Hepatocyte (in vitro differentiated cells): ENCODE results near the gene TAF7. TPM values are rescaled to one million over a fixed set of nuclear protein-coding genes. Genes with fewer than 3 reads are reported as not detected.

Experiments used
- DNase-seq: peaks from one replicate; pipeline ENCODE4 v3.0.0-alpha.2; 2016; ENCODE audit warnings: low spot score
- H2AFZ ChIP-seq: fragments of 200-600 bp; sonication (generic); 2 replicates; pipeline ENCODE4 v1.6.0; 2016; ENCODE audit warnings: antibody characterized with exemption, mild to moderate bottlenecking
- H3K27ac ChIP-seq: fragments of 200-600 bp; sonication (generic); 2 replicates; pipeline ENCODE4 v1.5.1; 2016; ENCODE audit warnings: mild to moderate bottlenecking
- H3K27me3 ChIP-seq: fragments of 200-600 bp; sonication (generic); 2 replicates; pipeline ENCODE4 v1.6.1; 2016
- H3K36me3 ChIP-seq: fragments of 200-600 bp; sonication (generic); replicated peaks from 2 replicates; pipeline ENCODE4 v1.5.1; 2016; ENCODE audit warnings: low read depth; ENCODE audit not compliant: insufficient read depth
- H3K4me1 ChIP-seq: fragments of 200-600 bp; sonication (generic); 2 replicates; pipeline ENCODE4 v1.5.1; 2016; ENCODE audit warnings: mild to moderate bottlenecking, moderate library complexity; ENCODE audit not compliant: insufficient read depth
- H3K4me2 ChIP-seq: fragments of 200-600 bp; sonication (generic); 2 replicates; pipeline ENCODE4 v1.6.0; 2016
- H3K4me3 ChIP-seq: fragments of 200-600 bp; sonication (generic); 2 replicates; pipeline ENCODE4 v1.5.1; 2016; ENCODE audit warnings: mild to moderate bottlenecking
- H3K79me2 ChIP-seq: fragments of 200-600 bp; sonication (generic); 2 replicates; pipeline ENCODE4 v1.6.0; 2017; ENCODE audit warnings: mild to moderate bottlenecking
- H3K9me2 ChIP-seq: fragments of 200-600 bp; sonication (generic); replicated peaks from 2 replicates; pipeline ENCODE4 v1.6.0; 2017; ENCODE audit warnings: mild to moderate bottlenecking; ENCODE audit not compliant: insufficient read depth
- H3K9me3 ChIP-seq: fragments of 200-600 bp; sonication (generic); 2 replicates; pipeline ENCODE4 v1.5.1; 2016; ENCODE audit warnings: low read depth, mild to moderate bottlenecking
- H4K20me1 ChIP-seq: fragments of 200-600 bp; sonication (generic); 2 replicates; pipeline ENCODE4 v1.6.0; 2016; ENCODE audit warnings: mild to moderate bottlenecking; ENCODE audit not compliant: insufficient read depth, poor library complexity, severe bottlenecking
- CTCF ChIP-seq: fragments of 200-600 bp; sonication (generic); IDR thresholded peaks from 2 replicates; pipeline ENCODE4 v1.5.1; 2016; ENCODE audit warnings: antibody characterized with exemption, mild to moderate bottlenecking; ENCODE audit not compliant: poor library complexity
- EZH2 ChIP-seq: fragments of 200-600 bp; sonication (generic); IDR thresholded peaks from 2 replicates; pipeline ENCODE4 v1.6.1; 2016; ENCODE audit warnings: antibody characterized with exemption, mild to moderate bottlenecking, borderline replicate concordance
- EZH2phosphoT487 ChIP-seq: fragments of 200-600 bp; sonication (generic); IDR thresholded peaks from one replicate; pipeline ENCODE4 v1.6.1; 2018; ENCODE audit warnings: antibody characterized with exemption, mild to moderate bottlenecking, low read depth, moderate library complexity; ENCODE audit not compliant: unreplicated experiment, severe bottlenecking
- WGBS: methylation state at CpG from one replicate; pipeline ENCODE4 v1.1.6; 2016; ENCODE audit warnings: low lambda C conversion rate; ENCODE audit errors: missing lambda C conversion rate; 5-methylcytosine and 5-hydroxymethylcytosine counted together
- polyA plus RNA-seq: library from polyadenylated mRNA; unstranded; fragments of >200 nt; fragmentation: Nextera tagmentation; extraction: Ambion mirVana; gene quantifications from 2 replicates; pipeline ENCODE4 v1.2.1, GENCODE V29; 2016
- total RNA-seq: library from RNA; depleted of rRNA; stranded (reverse); fragments of >200 nt; gene quantifications from 2 replicates; pipeline ENCODE4 v1.2.3, GENCODE V29; 2014

Gene TAF7
- total and polyA plus RNA-seq, 2 experiments from 2014 or later, result 85.2 to 103 TPM

- H4K20me1 ChIP-seq, result no peaks in the 10 kb centered on the region
- no peaks in the 10 kb centered on the region for H3K79me2 ChIP-seq
- DNase-seq, result no peak
- no peak overlapping the region for H3K4me2 ChIP-seq
- no peak overlapping the region for H2AFZ ChIP-seq
- H3K36me3 ChIP-seq, result no peaks in the 10 kb centered on the region
- H3K27me3 ChIP-seq, result no peaks in the 10 kb centered on the region
- H3K9me2 ChIP-seq, result no peaks in the 10 kb centered on the region
- no peak overlapping the region for H3K27ac ChIP-seq
- no peaks in the 10 kb centered on the region for H3K4me1 ChIP-seq
- TF ChIP-seq EZH2phosphoT487, result no peak
- no peak overlapping the region for H3K4me3 ChIP-seq
- peaks cover 5% of the 10 kb centered on the region for H3K9me3 ChIP-seq
Observed at GRCh38 chr5:141362719-141363118, 42.1 kb upstream of the TAF7 start.

DNA sequence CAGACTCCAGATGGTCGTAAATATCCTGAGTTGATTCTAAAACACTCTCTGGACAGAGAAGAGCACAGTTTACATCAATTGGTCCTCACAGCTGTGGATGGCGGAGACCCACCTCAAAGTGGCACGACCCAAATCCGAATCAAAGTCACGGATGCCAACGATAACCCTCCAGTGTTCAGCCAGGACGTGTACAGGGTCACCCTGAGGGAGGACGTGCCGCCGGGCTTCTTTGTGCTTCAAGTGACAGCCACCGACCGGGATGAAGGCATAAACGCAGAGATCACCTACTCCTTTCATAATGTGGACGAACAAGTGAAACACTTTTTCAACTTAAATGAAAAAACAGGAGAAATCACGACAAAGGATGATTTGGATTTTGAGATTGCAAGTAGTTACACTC is 40.1 kb upstream of the TAF7 start:
- Histone ChIP-seq H3K27me3 (no peaks in the 10 kb centered on the region), H3K9me3 (peaks cover 5% of the 10 kb centered on the region), H2AFZ (no peak overlapping the region), H3K36me3 (no peaks in the 10 kb centered on the region), H3K4me2 (no peak overlapping the region), H3K79me2 (no peaks in the 10 kb centered on the region), H3K27ac (no peak overlapping the region), H3K4me1 (no peaks in the 10 kb centered on the region), H3K9me2 (no peaks in the 10 kb centered on the region), H4K20me1 (no peaks in the 10 kb centered on the region), H3K4me3 (no peak overlapping the region)
- DNase-seq, result no peak
- no peak for TF ChIP-seq EZH2phosphoT487
- TF ChIP-seq EZH2, result no peak
- TF ChIP-seq CTCF, result no peak
- 91% methylated on average over 15 of the region's 15 CpGs for WGBS

GRCh38 chr5:141359790-141360426 is 39.3 kb upstream of the TAF7 start, which contains the start of gene PCDHGB2:
Gene PCDHGB2 (plus strand): TSS chr5:141359994. CDS start chr5:141360136, 142 bp downstream.
- Histone ChIP-seq H3K27ac (no peak within 1 kb of the TSS), H3K36me3 (no peaks in the 10 kb centered on the region), H3K4me2 (no peak within 1 kb of the TSS), H3K9me2 (no peaks in the 10 kb centered on the region), H3K4me1 (no peaks in the 10 kb centered on the region), H3K9me3 (peaks cover 5% of the 10 kb centered on the region), H2AFZ (no peak within 1 kb of the TSS), H3K27me3 (no peaks in the 10 kb centered on the region), H3K4me3 (no peak within 1 kb of the TSS), H3K79me2 (no peaks in the 10 kb centered on the region), H4K20me1 (no peaks in the 10 kb centered on the region)
- no peak for DNase-seq
- 80% methylated on average over 24 of the region's 24 CpGs for WGBS
- no peak for TF ChIP-seq CTCF
- no peak for TF ChIP-seq EZH2
- TF ChIP-seq EZH2phosphoT487, result no peak

DNA sequence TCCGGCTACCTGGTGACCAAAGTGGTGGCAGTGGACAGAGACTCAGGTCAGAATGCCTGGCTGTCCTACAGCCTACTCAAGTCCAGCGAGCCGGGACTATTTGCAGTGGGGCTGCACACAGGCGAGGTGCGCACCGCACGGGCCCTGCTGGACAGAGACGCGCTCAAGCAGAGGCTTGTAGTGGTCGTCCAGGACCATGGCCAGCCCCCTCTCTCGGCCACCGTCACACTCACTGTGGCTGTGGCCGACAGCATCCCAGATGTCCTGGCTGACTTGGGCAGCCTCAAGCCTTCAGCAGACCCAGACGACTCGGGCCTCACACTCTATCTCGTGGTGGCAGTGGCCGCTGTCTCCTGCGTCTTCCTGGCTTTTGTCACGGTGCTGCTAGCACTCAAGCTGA is 36.4 kb upstream of the TAF7 start:
- no peaks in the 10 kb centered on the region for H3K4me1 ChIP-seq
- no peaks in the 10 kb centered on the region for H3K9me2 ChIP-seq
- no peak for TF ChIP-seq EZH2
- TF ChIP-seq CTCF, result no peak
- no peak for TF ChIP-seq EZH2phosphoT487
- H3K79me2 ChIP-seq, result no peaks in the 10 kb centered on the region
- H3K4me2 ChIP-seq, result no peak overlapping the region
- no peak overlapping the region for H3K27ac ChIP-seq
- no peaks in the 10 kb centered on the region for H3K9me3 ChIP-seq
- H3K36me3 ChIP-seq, result no peaks in the 10 kb centered on the region
- no peaks in the 10 kb centered on the region for H4K20me1 ChIP-seq
- H3K27me3 ChIP-seq, result no peaks in the 10 kb centered on the region
- H2AFZ ChIP-seq, result no peak overlapping the region
- 91% methylated on average over 19 of the region's 19 CpGs for WGBS
- no peak overlapping the region for H3K4me3 ChIP-seq
- no peak for DNase-seq
